ENCODE results near the gene FAIM.
"Not testable (repeated sequence)": the region's sequence is repeated elsewhere in the genome, so short reads cannot be mapped to it uniquely, and the experiment has no call there.

Gene FAIM

GRCh38 chr3:138678874-138679392 is 70.4 kb downstream of the FAIM start:
- no peak for DNase-seq (ENCODE audit: low read depth in 2 of 2)

- not testable (repeated sequence) for DNase-seq (ENCODE audit: low read depth in 2 of 2)
Observed at GRCh38 chr3:138680974-138681373, 72.4 kb downstream of the FAIM start.

- no peak for DNase-seq (ENCODE audit: low read depth in 2 of 2)
Observed at GRCh38 chr3:138681463-138682220, 73.1 kb downstream of the FAIM start.

GRCh38 chr3:138682648-138683047 is 74.1 kb downstream of the FAIM start:
- no peak for DNase-seq (ENCODE audit: low read depth in 2 of 2)
